Measurements from ENCODE around the gene ITIH1. TPM values are rescaled to one million over a fixed set of nuclear protein-coding genes. Genes with fewer than 3 reads are reported as not detected.

The ITIH1 gene
- total RNA-seq, 1 donor from 2014 or later, result not detected

- Mint-ChIP-seq H3K9me3 (no peaks in the 10 kb centered on the region), H3K27me3 (ENCODE audit: low read depth) (peaks cover 17% of the 10 kb centered on the region), H3K4me1 (no peaks in the 10 kb centered on the region), H3K27ac (ENCODE audit: unreplicated experiment) (no peak overlapping the region), H3K4me3 (no peak overlapping the region), H3K36me3 (ENCODE audit: low read depth) (no peaks in the 10 kb centered on the region)
- DNase-seq (ENCODE audit: low read depth, low spot score), result no peak
- TF ChIP-seq CTCF (conservative IDR thresholded peaks at IDR 0.05), result no peak
These were observed 5.2 kb downstream of the ITIH1 start for GRCh38 chr3:52782412-52783210.

GRCh38 chr3:52783211-52783555, 5.8 kb downstream of the ITIH1 start:
- no peak for TF ChIP-seq CTCF (conservative IDR thresholded peaks at IDR 0.05)
- H3K27ac Mint-ChIP-seq (ENCODE audit: unreplicated experiment), result no peak overlapping the region
- no peak for DNase-seq (ENCODE audit: low read depth, low spot score)
- no peaks in the 10 kb centered on the region for H3K9me3 Mint-ChIP-seq
- no peaks in the 10 kb centered on the region for H3K36me3 Mint-ChIP-seq (ENCODE audit: low read depth)
- peaks cover 17% of the 10 kb centered on the region for H3K27me3 Mint-ChIP-seq (ENCODE audit: low read depth)
- no peaks in the 10 kb centered on the region for H3K4me1 Mint-ChIP-seq
- no peak overlapping the region for H3K4me3 Mint-ChIP-seq

- DNase-seq (ENCODE audit: low read depth, low spot score), result no peak
- no peaks in the 10 kb centered on the region for H3K36me3 Mint-ChIP-seq (ENCODE audit: low read depth)
- peaks cover 17% of the 10 kb centered on the region for H3K27me3 Mint-ChIP-seq (ENCODE audit: low read depth)
- no peak overlapping the region for H3K4me3 Mint-ChIP-seq
- no peaks in the 10 kb centered on the region for H3K9me3 Mint-ChIP-seq
- no peak overlapping the region for H3K27ac Mint-ChIP-seq (ENCODE audit: unreplicated experiment)
- no peak for TF ChIP-seq CTCF (conservative IDR thresholded peaks at IDR 0.05)
- H3K4me1 Mint-ChIP-seq, result peaks cover 4% of the 10 kb centered on the region
These were observed 6.7 kb downstream of the ITIH1 start for GRCh38 chr3:52784021-52784621.

GRCh38 chr3:52784931-52785590, 7.7 kb downstream of the ITIH1 start:
- no peak overlapping the region for H3K27ac Mint-ChIP-seq (ENCODE audit: unreplicated experiment)
- H3K27me3 Mint-ChIP-seq (ENCODE audit: low read depth), result peaks cover 17% of the 10 kb centered on the region
- peaks cover 7% of the 10 kb centered on the region for H3K4me1 Mint-ChIP-seq
- H3K9me3 Mint-ChIP-seq, result no peaks in the 10 kb centered on the region
- H3K4me3 Mint-ChIP-seq, result no peak overlapping the region
- TF ChIP-seq CTCF (conservative IDR thresholded peaks at IDR 0.05), result no peak
- H3K36me3 Mint-ChIP-seq (ENCODE audit: low read depth), result no peaks in the 10 kb centered on the region
- DNase-seq (ENCODE audit: low read depth, low spot score), result no peak

GRCh38 chr3:52786330-52787215, 9.2 kb downstream of the ITIH1 start:
- no peak for TF ChIP-seq CTCF (conservative IDR thresholded peaks at IDR 0.05)
- Mint-ChIP-seq H3K9me3 (no peaks in the 10 kb centered on the region), H3K27ac (ENCODE audit: unreplicated experiment) (no peak overlapping the region), H3K36me3 (ENCODE audit: low read depth) (no peaks in the 10 kb centered on the region), H3K4me3 (no peak overlapping the region), H3K27me3 (ENCODE audit: low read depth) (peaks cover 11% of the 10 kb centered on the region), H3K4me1 (peaks cover 7% of the 10 kb centered on the region)
- no peak for DNase-seq (ENCODE audit: low read depth, low spot score)

Data from neural crest cell (in vitro differentiated cells).